Ascending aorta (tissue), 2 donors: ENCODE data around the gene SLC37A2. TPM values are rescaled to one million over a fixed set of nuclear protein-coding genes. Genes with fewer than 3 reads are reported as not detected.

Source experiments
- DNase-seq, 2 donors: peaks; one replicate each; pipeline ENCODE4 v3.0.0-alpha.2; 2019; ENCODE audit warnings: low spot score in 2 of 2
- H3K27ac ChIP-seq, 2 donors: fragments of 200-600 bp; sonication (generic); one replicate each; pipeline ENCODE4 v1.5.1; 2016 to 2017; ENCODE audit warnings: mild to moderate bottlenecking in 1 of 2
- H3K27me3 ChIP-seq: fragments of 200-600 bp; sonication (generic); one replicate; pipeline ENCODE4 v1.5.1; 2017
- H3K36me3 ChIP-seq, 2 donors: fragments of 200-600 bp; sonication (generic); one replicate each; pipeline ENCODE4 v1.5.1; 2016
- H3K4me1 ChIP-seq, 2 donors: fragments of 200-600 bp; sonication (generic); one replicate each; pipeline ENCODE4 v1.5.1; 2016 to 2017; ENCODE audit warnings: mild to moderate bottlenecking in 1 of 2
- H3K4me3 ChIP-seq, 2 donors: fragments of 200-600 bp; sonication (generic); one replicate each; pipeline ENCODE4 v1.5.1; 2016 to 2017; ENCODE audit warnings: mild to moderate bottlenecking in 1 of 2
- H3K9me3 ChIP-seq, 2 donors: fragments of 200-600 bp; sonication (generic); one replicate each; pipeline ENCODE4 v1.5.1; 2016
- CTCF ChIP-seq, 3 experiments: fragments of 200-600 bp in 2 of 3; fragments of 450-650 bp in 1 of 3; sonication (generic) in 2 of 3; IDR thresholded peaks; one replicate each; pipeline ENCODE4 v1.5.1; 2016 to 2019; ENCODE audit warnings: antibody characterized with exemption in 3 of 3, mild to moderate bottlenecking in 1 of 3, moderate library complexity in 1 of 3
- intact Hi-C: fragments of 100-400 bp; cut with DNase I; formaldehyde crosslinking; loops from one replicate; pipeline ENCODE4 v1.15.1; 2023
- total RNA-seq: library from RNA; depleted of rRNA; stranded (reverse); fragments of >200 nt; gene quantifications from one replicate; pipeline ENCODE4 v1.1.0, GENCODE V29; 2016

Gene SLC37A2
- total RNA-seq, 1 donor from 2014 or later: 1.5 TPM

DNA sequence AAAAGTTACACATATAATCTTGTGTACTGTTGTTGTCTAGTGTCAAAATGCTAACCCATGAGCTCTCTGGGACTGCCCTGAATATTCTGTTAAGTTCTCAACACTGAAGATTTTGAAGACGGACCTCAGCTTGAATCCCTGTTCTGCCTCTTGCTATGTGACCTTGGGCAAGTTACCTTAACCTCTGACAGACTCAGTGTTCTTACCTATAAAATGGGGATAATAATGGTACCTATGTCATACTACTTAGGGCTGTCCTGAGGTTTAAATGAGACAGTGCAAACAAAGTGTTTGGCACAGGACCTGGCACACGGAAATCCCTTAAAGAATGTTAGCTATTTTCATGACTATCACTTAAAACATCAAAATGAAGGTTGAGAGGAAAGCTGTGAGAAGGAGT, 37.0 kb downstream of the SLC37A2 start:
- H3K27ac ChIP-seq: no peak overlapping the region
- no peak for TF ChIP-seq CTCF (IDR thresholded peaks at IDR 0.05)
- peaks cover 7 to 63% of the 10 kb centered on the region in 2 donors for H3K36me3 ChIP-seq
- intact Hi-C loops: no loop called here
- no peaks in the 10 kb centered on the region for H3K4me1 ChIP-seq
- no peak for DNase-seq
- H3K9me3 ChIP-seq: no peaks in the 10 kb centered on the region
- H3K4me3 ChIP-seq: no peak overlapping the region
- no peaks in the 10 kb centered on the region for H3K27me3 ChIP-seq

DNA sequence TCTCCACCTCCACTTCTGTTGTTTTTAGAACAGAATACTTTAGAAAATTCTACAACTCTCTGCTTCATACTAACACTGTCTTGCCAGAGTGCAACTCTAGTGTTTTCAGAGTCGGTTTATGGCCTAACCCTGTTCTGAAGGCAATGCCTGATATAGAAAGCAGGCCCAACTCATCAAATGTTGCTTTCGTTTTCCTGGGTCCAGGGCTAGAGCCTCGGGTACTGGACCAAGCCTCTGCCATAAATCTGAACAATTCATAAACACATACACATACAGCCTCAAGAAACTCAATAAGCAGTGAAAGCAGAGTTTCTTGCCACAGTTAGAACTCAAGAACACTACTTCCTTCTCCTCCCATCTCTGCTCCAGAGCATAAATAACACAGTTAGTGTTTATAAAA, 38.5 kb downstream of the SLC37A2 start:
- H3K27ac ChIP-seq: no peak overlapping the region
- no peak overlapping the region for H3K4me3 ChIP-seq
- peaks cover 4 to 55% of the 10 kb centered on the region in 2 donors for H3K36me3 ChIP-seq
- TF ChIP-seq CTCF (IDR thresholded peaks at IDR 0.05): no peak
- no peaks in the 10 kb centered on the region for H3K4me1 ChIP-seq
- no peak for DNase-seq
- H3K9me3 ChIP-seq: no peaks in the 10 kb centered on the region
- intact Hi-C loops: no loop called here
- H3K27me3 ChIP-seq: no peaks in the 10 kb centered on the region

DNA sequence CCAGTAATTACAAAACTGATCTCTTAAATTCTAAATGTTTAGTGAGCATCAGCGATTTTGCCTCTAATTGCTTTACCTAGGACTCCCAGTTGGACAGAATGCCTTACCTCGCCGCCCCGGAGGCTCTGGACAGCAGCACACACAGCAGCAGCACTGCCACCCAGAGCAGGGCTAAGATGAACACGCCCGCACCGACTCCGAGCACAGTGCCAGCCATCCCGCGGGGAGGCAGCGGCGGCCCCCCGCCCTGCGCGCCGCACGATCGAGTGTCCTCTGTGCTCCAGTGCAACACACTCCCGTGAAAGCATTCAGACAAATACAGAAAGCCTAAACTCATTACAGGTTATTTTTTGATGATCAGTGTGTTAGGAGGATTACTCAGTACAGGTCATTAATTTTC, 38.9 kb downstream of the SLC37A2 start:
- Histone ChIP-seq H3K36me3 (peaks cover 4 to 51% of the 10 kb centered on the region in 2 donors), H3K27ac (no peak overlapping the region), H3K9me3 (no peaks in the 10 kb centered on the region), H3K4me1 (no peaks in the 10 kb centered on the region), H3K27me3 (no peaks in the 10 kb centered on the region), H3K4me3 (no peak overlapping the region)
- TF ChIP-seq CTCF (IDR thresholded peaks at IDR 0.05): no peak
- no peak for DNase-seq
- intact Hi-C loops: no loop called here

- no peak overlapping the region for H3K4me3 ChIP-seq
- DNase-seq: no peak
- no peak for TF ChIP-seq CTCF (IDR thresholded peaks at IDR 0.05)
- H3K4me1 ChIP-seq: no peaks in the 10 kb centered on the region
- H3K27me3 ChIP-seq: no peaks in the 10 kb centered on the region
- no peaks in the 10 kb centered on the region for H3K9me3 ChIP-seq
- intact Hi-C loops: no loop called here
- H3K36me3 ChIP-seq: peaks cover 4 to 46% of the 10 kb centered on the region in 2 donors
- no peak overlapping the region for H3K27ac ChIP-seq
Observed at GRCh38 chr11:125102510-125102909, 39.4 kb downstream of the SLC37A2 start.

DNA sequence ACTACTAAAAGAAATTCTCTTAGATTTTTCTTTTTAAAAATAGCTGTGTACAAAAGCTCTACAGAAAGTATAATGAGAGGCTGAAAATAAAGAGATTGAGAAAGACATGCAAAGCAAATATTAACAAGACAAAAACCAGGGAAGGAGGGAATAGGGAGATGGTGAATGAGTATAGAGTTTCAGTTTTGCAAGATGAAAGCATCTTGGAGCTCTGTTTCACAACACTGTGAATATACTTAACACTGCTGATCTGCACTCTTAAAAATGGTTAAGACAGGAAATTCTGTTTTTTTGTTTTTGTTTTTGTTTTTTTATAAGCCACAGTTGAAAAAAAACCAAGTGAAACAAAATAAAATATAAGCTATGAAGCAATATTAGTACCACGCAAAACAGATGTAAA, 42.8 kb downstream of the SLC37A2 start:
- intact Hi-C loops: no loop called here
- DNase-seq: no peak
- no peaks in the 10 kb centered on the region for H3K9me3 ChIP-seq
- no peak overlapping the region for H3K4me3 ChIP-seq
- peaks cover 4 to 16% of the 10 kb centered on the region in 2 donors for H3K36me3 ChIP-seq
- no peak overlapping the region for H3K27ac ChIP-seq
- H3K4me1 ChIP-seq: peaks cover 0 to 4% of the 10 kb centered on the region in 2 donors
- H3K27me3 ChIP-seq: no peaks in the 10 kb centered on the region
- TF ChIP-seq CTCF (IDR thresholded peaks at IDR 0.05): no peak

DNA sequence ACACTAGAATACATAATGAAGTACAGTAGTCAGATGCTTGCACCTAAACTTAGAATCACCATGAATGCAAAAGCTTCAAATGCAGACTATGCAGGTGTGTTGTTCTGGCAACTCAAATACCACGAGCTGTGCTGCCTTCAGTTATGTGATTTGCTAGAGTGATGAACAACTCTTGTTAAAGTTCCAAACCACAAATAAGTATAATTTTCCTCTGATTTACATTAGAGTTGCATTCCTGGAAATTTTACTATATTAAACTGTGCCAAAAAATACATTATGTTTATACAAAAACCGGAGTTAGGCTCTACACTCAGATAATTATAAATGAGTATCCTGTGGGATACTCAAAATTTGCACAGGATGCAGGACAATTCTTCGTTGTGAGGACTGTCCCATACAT, 45.4 kb downstream of the SLC37A2 start:
- Histone ChIP-seq H3K27ac (no peak overlapping the region), H3K4me1 (peaks cover 0 to 4% of the 10 kb centered on the region in 2 donors), H3K4me3 (no peak overlapping the region), H3K9me3 (no peaks in the 10 kb centered on the region), H3K36me3 (no peaks in the 10 kb centered on the region), H3K27me3 (no peaks in the 10 kb centered on the region)
- no peak for TF ChIP-seq CTCF (IDR thresholded peaks at IDR 0.05)
- intact Hi-C loops: no loop called here
- DNase-seq: no peak
